Measurements from ENCODE around the gene PGAP2.
A peak's percentile ranks its signal among the peaks of the same experiment; 100 is the strongest.
"Not testable (repeated sequence)": the region's sequence is repeated elsewhere in the genome, so short reads cannot be mapped to it uniquely, and the experiment has no call there.

PGAP2 gene

DNA sequence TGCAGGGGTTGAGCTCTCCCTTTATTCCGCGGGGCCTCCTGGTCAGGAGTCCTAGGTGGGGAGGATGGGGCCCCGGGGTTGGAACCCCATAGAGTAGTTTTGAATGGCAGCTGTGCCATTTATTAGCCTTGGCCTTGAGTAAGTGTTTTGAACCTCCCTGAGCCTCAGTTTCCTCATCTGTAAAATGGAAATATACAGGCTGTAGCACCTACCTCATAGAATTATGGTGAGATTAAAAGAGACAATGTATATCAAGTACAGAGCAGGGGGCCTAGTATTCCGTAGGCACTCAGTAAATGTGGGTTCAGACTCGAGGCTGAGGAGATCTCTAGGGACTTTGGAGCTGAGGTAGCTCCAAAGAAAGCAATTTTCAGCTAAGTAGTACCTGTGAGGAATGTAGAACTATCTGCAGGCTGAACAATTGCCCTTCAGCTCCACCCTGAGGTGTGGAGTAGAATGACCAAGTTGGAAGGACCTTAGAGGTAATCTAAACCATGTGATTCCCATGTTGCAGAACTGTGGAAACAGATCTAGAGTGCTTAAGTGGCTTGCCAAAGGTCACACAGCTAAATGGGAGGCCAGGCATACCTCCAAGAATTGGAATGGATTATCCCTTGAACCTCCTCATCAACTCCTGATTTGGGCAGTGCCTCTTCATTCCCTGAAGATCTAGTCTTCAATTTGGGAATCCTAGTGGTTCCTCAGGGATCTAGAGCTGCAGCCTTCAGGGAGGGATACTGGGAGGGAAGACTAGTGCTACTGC, 682 bp downstream of the PGAP2 start:
- DNase-seq = peak; percentile 53

- no peak for DNase-seq
These were observed 1.2 kb downstream of the PGAP2 start for GRCh38 chr11:3809624-3809928.

GRCh38 chr11:3810446-3810845, 2.1 kb downstream of the PGAP2 start:
- no peak for DNase-seq

GRCh38 chr11:3810951-3811350, 2.6 kb downstream of the PGAP2 start:
- DNase-seq = no peak

DNA sequence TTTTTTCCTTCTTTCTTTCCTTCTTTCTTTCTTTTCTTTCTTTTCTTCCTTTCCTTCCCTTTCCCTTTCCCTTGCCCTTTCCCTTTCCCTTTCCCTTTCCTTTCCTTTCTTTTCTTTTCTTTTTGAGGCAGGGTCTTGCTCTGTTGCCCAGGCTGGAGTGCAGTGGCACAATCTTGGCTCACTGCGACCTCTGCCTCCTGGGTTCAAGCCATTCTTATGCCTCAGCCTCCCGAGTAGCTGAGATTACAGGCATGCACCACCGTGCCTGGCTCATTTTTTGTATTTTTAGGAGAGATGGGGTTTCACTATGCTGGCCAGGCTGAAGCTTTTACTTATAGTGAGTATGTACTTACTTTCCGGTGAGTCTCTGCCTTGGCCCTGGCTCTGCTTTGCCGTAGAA, 6.5 kb downstream of the PGAP2 start:
- not testable (repeated sequence) for DNase-seq

GRCh38 chr11:3815845-3816244, 7.5 kb downstream of the PGAP2 start:
- no peak for DNase-seq

- no peak for DNase-seq
These were observed 8.3 kb downstream of the PGAP2 start for GRCh38 chr11:3816673-3817072.

GRCh38 chr11:3817181-3817800, 8.9 kb downstream of the PGAP2 start:
- DNase-seq = no peak

DNA sequence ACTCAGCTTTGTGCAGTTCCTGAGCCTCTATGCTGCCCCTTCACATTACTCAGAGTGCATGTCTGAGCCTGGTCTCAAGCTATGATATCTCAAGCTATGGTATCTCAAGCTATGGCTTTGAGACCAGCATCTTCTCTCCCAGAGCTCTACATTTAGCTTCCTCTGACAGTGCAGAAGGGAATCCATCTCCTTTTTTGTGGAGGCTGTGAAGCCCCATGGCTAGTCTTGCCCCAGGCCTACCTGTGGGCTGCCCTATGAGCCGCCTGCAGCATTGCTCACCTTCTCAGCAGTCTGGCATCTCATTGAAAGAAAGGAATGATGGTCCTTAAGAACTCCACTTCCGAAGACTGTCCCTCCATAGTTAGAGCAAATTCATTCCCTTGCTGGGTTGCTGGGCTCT, 12.6 kb downstream of the PGAP2 start:
- no peak for DNase-seq

GRCh38 chr11:3822312-3822711, 14.0 kb downstream of the PGAP2 start:
- no peak for DNase-seq

DNA sequence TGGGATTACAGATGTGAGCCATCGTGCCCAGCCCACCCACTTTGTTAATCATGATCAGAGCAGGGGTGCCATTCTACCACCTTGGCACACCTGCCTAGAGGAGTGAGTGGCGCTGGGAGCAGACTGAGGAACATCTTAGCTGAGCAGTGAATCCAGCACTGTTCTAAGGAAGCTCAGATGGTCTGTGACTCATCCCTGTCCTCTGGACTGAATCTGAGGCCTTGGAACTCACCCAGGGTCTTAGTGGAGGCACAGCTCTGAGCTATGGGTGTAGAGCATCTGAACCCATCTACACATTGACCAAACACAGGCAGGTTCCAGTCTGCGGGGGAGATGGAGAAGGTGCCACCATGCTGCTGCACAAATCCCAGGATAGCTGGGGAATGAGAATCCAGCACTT, 14.9 kb downstream of the PGAP2 start:
- DNase-seq = no peak

DNA sequence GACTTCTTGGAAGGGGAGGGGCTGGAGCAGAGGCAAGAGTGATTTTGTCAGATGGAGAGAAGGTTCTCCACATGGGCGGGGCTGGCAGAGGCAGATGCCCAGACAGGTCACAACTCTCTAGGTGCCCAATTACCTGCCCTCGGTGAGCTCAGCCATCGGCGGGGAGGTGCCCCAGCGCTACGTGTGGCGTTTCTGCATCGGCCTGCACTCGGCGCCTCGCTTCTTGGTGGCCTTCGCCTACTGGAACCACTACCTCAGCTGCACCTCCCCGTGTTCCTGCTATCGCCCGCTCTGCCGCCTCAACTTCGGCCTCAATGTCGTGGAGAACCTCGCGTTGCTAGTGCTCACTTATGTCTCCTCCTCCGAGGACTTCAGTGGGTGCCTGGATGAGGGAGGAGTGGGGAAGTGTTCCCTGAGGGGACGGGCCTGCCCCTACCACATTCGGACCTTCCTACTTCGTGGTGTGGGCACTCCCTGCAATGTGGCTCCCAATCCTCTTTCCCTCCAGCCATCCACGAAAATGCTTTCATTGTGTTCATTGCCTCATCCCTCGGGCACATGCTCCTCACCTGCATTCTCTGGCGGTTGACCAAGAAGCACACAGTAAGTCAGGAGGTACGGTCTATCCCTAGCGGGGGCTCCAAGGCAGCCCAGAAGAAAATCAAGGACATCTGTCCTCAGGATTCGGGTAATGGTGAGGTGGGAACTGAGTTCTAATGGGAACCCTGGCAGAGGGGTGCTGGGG, 15.6 kb downstream of the PGAP2 start:
- DNase-seq = no peak

DNA sequence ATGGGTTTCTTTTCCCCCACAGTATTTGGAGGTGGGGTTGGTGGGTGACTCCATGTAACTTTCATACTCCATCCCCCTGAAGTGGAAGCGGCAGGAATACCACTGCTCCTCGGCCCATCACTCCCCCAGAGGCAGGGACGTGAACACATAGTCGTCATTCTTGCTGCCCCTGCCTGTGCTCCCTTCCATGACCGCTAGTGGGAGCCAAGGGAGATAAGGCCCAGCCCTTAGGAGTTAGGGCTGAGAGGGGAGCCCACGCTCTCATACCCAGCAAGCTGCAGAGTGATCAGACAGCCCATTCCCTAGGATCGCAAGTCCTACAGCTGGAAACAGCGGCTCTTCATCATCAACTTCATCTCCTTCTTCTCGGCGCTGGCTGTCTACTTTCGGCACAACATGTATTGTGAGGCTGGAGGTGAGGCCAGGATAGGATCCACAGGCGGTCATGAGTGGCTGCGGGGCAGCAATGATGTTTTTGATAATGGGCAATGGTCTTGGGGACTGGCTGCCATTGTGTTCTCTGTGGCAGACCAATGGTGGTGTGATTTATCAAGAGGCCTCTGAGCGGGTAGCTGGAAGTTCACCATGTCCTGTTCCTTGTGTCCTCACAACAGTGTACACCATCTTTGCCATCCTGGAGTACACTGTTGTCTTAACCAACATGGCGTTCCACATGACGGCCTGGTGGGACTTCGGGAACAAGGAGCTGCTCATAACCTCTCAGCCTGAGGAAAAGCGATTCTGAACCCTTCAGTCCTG, 16.5 kb downstream of the PGAP2 start:
- DNase-seq = peak; percentile 87

DNA sequence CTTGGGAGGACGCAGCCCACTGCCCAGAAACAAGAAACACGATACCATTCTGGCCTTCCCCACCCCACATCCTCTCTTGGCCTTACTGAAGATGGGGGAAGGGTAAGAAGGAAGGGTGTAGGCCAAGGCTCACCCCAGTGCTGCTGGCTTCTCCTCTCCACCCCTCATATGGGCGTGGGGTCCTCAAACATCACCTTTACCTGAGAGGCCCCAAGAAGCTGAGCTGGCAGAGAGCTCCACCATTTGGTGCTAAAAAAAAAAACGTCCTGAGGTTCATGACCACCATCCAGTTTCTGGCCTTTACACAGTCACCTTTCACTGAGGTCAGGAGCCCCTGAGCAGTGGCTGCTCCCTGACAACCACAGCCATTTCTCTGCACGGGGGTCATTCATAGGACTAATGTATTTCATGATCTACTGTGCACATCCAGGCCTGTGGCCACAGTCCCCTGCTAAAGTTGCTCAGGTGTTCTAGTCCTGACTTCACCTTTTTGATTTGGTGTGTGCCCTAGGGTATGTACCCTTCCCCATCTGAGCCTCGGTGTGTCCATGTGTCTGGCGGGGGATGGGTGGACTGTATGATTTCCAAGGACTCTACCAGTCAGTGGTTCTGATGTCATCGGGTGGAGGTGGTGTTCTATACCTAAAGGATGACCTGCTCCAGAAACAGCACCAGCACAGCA, 17.3 kb downstream of the PGAP2 start:
- DNase-seq = no peak

- DNase-seq = no peak
These were observed 18.4 kb downstream of the PGAP2 start for GRCh38 chr11:3826721-3827120.

GRCh38 chr11:3827434-3828186, 19.2 kb downstream of the PGAP2 start:
- DNase-seq = no peak

DNA sequence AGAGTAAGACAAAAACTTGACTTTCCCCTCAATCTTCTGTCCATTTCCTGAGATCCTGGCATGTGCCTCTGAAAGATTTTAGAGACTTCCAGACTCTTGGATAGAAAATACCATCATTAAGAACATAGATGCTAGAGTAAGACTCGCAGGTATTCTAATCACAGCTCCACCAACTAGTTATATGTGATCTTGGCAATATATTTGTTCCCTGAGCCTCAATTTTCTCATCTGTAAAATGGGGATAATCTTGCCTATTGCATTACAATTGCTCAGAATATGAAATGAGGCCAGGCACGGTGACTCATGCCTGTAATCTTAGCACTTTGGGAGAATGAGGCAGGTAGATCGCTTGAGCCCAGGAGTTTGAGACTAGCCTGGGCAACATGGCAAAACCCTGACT, 21.7 kb downstream of the PGAP2 start:
- no peak for DNase-seq

DNA sequence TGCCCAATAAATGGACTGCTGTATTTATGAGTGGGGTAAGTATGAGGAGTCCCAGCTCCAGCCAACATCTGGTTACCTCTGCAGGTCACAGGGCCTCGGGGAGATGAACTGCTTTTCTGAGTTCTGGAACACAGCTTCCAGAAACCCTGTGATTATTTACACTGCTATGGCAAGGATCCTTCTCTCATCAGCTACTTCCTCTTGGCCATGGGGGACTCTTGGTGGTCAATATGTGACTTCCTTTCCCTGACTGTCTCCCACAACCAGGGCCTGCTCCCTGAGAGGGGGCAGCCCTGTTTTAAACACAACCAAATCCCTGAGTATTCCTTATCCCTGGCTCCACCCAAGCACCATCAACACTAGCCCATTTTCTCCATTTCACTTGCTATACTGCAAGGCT, 22.4 kb downstream of the PGAP2 start:
- no peak for DNase-seq

GRCh38 chr11:3831378-3832239, 23.2 kb downstream of the PGAP2 start:
- peak; percentile 50 for DNase-seq

DNA sequence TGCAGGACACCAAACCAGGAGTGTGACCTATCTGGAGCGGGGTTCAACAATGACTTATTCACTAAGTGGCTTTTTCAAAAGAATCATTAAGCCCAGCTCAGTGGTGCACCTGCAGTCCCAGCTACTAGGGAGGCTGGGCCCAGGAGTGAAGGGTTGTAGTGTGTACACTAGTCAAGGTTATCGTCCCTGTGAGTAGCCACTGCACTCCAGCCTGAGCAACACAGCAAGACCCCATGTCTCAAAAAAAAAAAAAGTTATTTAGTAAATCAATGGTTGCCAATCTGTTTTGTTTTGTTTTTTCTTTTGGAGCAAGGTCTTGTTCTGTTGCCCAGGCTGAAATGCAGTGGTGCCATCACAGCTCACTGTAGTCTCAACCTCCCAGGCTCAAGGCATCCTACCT, 24.5 kb downstream of the PGAP2 start:
- no peak for DNase-seq

DNA sequence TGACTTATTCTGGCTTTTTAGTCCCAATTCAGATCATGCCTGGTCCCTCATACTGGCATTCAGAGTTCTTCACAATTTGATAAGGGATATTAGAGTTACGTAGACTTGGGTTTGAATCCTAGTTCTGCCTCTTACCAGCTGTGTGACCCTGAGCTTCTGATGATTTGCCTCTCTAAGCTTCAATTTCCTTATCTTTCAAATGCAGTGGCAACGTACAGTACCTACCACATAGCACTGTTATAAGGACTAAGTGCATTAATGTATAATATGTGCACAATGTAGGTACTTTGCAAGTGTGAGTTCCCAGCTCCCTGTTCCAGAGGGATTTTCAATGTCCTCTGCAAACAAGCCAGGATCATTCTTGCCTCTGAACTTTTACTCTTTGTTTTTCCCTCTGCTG, 25.1 kb downstream of the PGAP2 start:
- DNase-seq = no peak
